ENCODE measurements around the gene BPIFB1. TPM values are rescaled to one million over a fixed set of nuclear protein-coding genes. Genes with fewer than 3 reads are reported as not detected.

Gene BPIFB1
- total and polyA plus RNA-seq, 5 donors from 2014 or later: not detected

DNA sequence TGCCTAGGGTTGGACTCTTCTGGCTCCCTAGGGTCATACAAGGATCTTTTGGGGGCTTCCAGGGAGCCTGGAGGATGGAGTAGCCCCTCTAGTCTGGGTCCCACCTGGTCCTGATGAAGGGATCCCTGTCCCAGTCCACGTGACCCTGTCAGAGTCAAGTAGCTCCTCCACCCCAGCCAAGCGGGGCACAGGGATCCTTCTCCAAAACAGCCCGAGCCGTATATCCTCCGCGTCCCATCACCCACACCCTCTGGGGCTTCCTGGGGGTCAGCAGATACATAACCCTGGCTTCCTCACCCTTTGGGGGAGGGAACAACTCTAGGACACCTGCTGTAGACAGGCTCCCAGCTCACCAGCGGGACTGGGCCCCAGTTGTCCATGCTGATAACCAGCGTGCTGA lies 28.0 kb downstream of the BPIFB1 start:
- no peaks in the 10 kb centered on the region for H3K27me3 ChIP-seq (ENCODE audit: control insufficient read depth, insufficient read depth, low read length)
- Mint-ChIP-seq H3K4me1 (no peaks in the 10 kb centered on the region), H3K36me3 (no peaks in the 10 kb centered on the region), H3K27ac (no peak overlapping the region), H3K9me3 (peaks cover 0 to 2% (median 0%) of the 10 kb centered on the region in 7 donors), H3K4me3 (no peak overlapping the region), H3K27me3 (no peaks in the 10 kb centered on the region)
- no peak overlapping the region for H3K4me3 ChIP-seq (ENCODE audit: low read depth, low read length)
- no peaks in the 10 kb centered on the region for H3K36me3 ChIP-seq (ENCODE audit: control insufficient read depth, insufficient read depth, low read length)
- H3K9me3 ChIP-seq (ENCODE audit: control insufficient read depth in 2 of 2, low read length in 2 of 2): no peaks in the 10 kb centered on the region
- no peaks in the 10 kb centered on the region for H3K4me1 ChIP-seq (ENCODE audit: control insufficient read depth, insufficient read depth, low read length, poor library complexity, severe bottlenecking)
- no peak for ATAC-seq (ENCODE audit: low read depth in 2 of 2)
- no peak for DNase-seq
- no peak overlapping the region for H3K27ac ChIP-seq (ENCODE audit: insufficient read depth, low read length, poor library complexity, severe bottlenecking)

DNA sequence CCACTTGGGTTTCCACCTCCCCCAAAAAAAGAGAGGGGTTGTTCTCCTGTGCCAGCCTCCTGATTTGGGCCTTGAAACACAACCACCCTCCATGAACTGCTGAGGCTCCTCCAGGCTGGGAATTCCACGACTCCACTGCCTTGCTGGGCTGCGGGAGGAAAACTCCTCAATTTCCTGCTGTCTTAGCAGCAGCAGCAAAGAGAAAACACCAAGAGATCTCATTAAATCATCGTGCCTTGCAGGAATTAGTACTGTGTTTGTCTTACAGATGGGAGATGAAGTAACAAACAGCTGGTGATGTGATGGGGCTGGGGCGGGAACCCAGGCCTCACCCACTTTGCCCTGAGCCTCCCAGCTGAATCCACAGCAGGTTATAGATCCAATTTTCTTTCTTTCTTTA lies 29.0 kb downstream of the BPIFB1 start:
- ATAC-seq (ENCODE audit: low read depth in 2 of 2) (no peak), DNase-seq (no peak)
- Histone ChIP-seq H3K36me3 (ENCODE audit: control insufficient read depth, insufficient read depth, low read length) (no peaks in the 10 kb centered on the region), H3K4me1 (ENCODE audit: control insufficient read depth, insufficient read depth, low read length, poor library complexity, severe bottlenecking) (no peaks in the 10 kb centered on the region), H3K9me3 (ENCODE audit: control insufficient read depth in 2 of 2, low read length in 2 of 2) (no peaks in the 10 kb centered on the region), H3K4me3 (ENCODE audit: low read depth, low read length) (no peak overlapping the region), H3K27me3 (ENCODE audit: control insufficient read depth, insufficient read depth, low read length) (no peaks in the 10 kb centered on the region), H3K27ac (ENCODE audit: insufficient read depth, low read length, poor library complexity, severe bottlenecking) (no peak overlapping the region)
- H3K9me3 Mint-ChIP-seq: peaks cover 0 to 2% (median 0%) of the 10 kb centered on the region in 7 donors
- H3K27me3 Mint-ChIP-seq: no peaks in the 10 kb centered on the region
- no peaks in the 10 kb centered on the region for H3K4me1 Mint-ChIP-seq
- no peaks in the 10 kb centered on the region for H3K36me3 Mint-ChIP-seq
- no peak overlapping the region for H3K4me3 Mint-ChIP-seq
- no peak overlapping the region for H3K27ac Mint-ChIP-seq

DNA sequence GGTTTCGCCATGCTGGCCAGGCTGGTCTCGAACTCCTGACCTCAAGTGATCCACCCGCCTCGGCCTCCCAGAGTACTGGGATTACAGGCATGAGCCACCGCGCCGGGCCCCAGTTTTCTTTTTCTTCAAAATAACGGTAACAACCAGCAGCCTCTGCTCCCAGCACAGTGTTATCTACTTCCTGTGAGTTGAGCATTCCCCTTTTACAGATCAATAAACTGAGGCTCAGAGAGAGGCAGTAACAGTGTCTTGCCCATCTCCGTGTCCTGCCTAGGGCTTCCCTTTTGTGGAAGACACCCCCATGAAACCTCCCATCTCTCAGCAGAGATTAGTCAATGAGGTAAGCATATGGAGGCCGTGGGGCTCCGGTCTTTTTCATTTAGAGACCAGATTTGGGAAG lies 29.6 kb downstream of the BPIFB1 start:
- no peaks in the 10 kb centered on the region for H3K27me3 ChIP-seq (ENCODE audit: control insufficient read depth, insufficient read depth, low read length)
- no peaks in the 10 kb centered on the region for H3K9me3 ChIP-seq (ENCODE audit: control insufficient read depth in 2 of 2, low read length in 2 of 2)
- Mint-ChIP-seq H3K36me3 (no peaks in the 10 kb centered on the region), H3K4me3 (no peak overlapping the region), H3K4me1 (no peaks in the 10 kb centered on the region), H3K27ac (no peak overlapping the region), H3K27me3 (no peaks in the 10 kb centered on the region), H3K9me3 (peaks cover 0 to 2% (median 0%) of the 10 kb centered on the region in 7 donors)
- H3K4me3 ChIP-seq (ENCODE audit: low read depth, low read length): no peak overlapping the region
- no peak overlapping the region for H3K27ac ChIP-seq (ENCODE audit: insufficient read depth, low read length, poor library complexity, severe bottlenecking)
- no peaks in the 10 kb centered on the region for H3K36me3 ChIP-seq (ENCODE audit: control insufficient read depth, insufficient read depth, low read length)
- DNase-seq: no peak
- ATAC-seq (ENCODE audit: low read depth in 2 of 2): no peak
- no peaks in the 10 kb centered on the region for H3K4me1 ChIP-seq (ENCODE audit: control insufficient read depth, insufficient read depth, low read length, poor library complexity, severe bottlenecking)

DNA sequence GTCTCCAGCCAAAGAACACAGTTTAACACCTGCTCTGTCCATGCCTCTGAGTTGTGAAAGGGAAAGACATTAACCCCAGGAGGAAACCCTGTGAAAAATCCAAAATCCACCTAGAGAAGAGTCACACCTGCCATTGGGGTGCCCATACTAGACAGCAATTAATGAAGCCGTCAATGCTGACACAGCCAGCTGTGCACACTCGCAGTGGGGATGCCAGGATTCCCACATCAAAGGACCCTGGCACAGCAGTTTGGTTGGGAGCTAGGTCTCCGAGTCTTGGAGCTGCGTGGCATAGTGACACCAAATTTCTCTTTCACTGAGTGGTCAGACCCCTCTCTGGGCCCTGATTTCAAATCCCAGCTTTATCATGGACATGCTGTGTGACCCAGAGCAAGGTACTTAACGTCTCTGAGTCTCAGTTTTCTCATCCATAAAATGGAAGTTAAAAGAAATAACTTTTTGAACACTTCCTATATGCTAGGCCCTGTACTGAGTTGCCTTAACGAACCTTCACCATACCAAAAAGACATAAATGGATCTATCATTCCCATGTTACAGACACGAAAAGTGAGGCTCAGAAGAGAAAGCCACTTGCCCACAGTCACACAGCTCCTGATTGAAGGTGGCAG lies 30.8 kb downstream of the BPIFB1 start:
- no peak overlapping the region for H3K27ac Mint-ChIP-seq

DNA sequence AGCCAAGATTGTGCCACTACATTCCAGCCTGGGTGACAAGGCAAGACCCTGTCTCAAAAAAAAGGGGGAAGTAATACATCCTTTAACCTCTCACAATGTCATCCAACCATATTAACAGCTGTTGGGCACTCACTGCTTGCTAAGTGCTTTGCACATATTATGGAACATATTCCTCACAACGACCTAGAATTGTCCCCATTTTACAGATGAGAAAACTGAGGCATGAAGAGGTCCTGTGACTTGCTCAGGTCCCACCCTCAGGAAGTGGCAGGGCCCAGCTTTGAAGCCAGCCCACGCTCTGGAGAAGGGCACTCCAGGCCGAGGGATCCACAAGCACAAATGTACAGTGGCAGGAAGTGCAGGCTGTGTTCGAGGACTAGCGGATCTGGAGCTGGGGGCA lies 33.3 kb downstream of the BPIFB1 start:
- no peak overlapping the region for H3K4me3 Mint-ChIP-seq
- no peaks in the 10 kb centered on the region for H3K27me3 ChIP-seq (ENCODE audit: control insufficient read depth, insufficient read depth, low read length)
- no peak overlapping the region for H3K4me3 ChIP-seq (ENCODE audit: low read depth, low read length)
- no peaks in the 10 kb centered on the region for H3K4me1 ChIP-seq (ENCODE audit: control insufficient read depth, insufficient read depth, low read length, poor library complexity, severe bottlenecking)
- H3K4me1 Mint-ChIP-seq: no peaks in the 10 kb centered on the region
- H3K36me3 ChIP-seq (ENCODE audit: control insufficient read depth, insufficient read depth, low read length): no peaks in the 10 kb centered on the region
- no peaks in the 10 kb centered on the region for H3K36me3 Mint-ChIP-seq
- H3K27ac ChIP-seq (ENCODE audit: insufficient read depth, low read length, poor library complexity, severe bottlenecking): no peak overlapping the region
- no peak overlapping the region for H3K27ac Mint-ChIP-seq
- ATAC-seq (ENCODE audit: low read depth in 2 of 2) (no peak), DNase-seq (no peak)
- peaks cover 0 to 2% (median 0%) of the 10 kb centered on the region in 7 donors for H3K9me3 Mint-ChIP-seq
- H3K27me3 Mint-ChIP-seq: peaks cover 7% of the 10 kb centered on the region
- H3K9me3 ChIP-seq (ENCODE audit: control insufficient read depth in 2 of 2, low read length in 2 of 2): no peaks in the 10 kb centered on the region

More for the DNA sequence above, 30.8 kb downstream of the BPIFB1 start:
- no peak for DNase-seq
- no peaks in the 10 kb centered on the region for H3K36me3 ChIP-seq (ENCODE audit: control insufficient read depth, insufficient read depth, low read length)
- Mint-ChIP-seq H3K4me3 (no peak overlapping the region), H3K27me3 (peaks cover 6% of the 10 kb centered on the region), H3K36me3 (no peaks in the 10 kb centered on the region), H3K4me1 (no peaks in the 10 kb centered on the region), H3K9me3 (peaks cover 0 to 2% (median 0%) of the 10 kb centered on the region in 7 donors)
- no peak overlapping the region for H3K4me3 ChIP-seq (ENCODE audit: low read depth, low read length)
- H3K27me3 ChIP-seq (ENCODE audit: control insufficient read depth, insufficient read depth, low read length): no peaks in the 10 kb centered on the region
- H3K9me3 ChIP-seq (ENCODE audit: control insufficient read depth in 2 of 2, low read length in 2 of 2): no peaks in the 10 kb centered on the region
- H3K4me1 ChIP-seq (ENCODE audit: control insufficient read depth, insufficient read depth, low read length, poor library complexity, severe bottlenecking): no peaks in the 10 kb centered on the region
- ATAC-seq (ENCODE audit: low read depth in 2 of 2): no peak
- H3K27ac ChIP-seq (ENCODE audit: insufficient read depth, low read length, poor library complexity, severe bottlenecking): no peak overlapping the region

DNA sequence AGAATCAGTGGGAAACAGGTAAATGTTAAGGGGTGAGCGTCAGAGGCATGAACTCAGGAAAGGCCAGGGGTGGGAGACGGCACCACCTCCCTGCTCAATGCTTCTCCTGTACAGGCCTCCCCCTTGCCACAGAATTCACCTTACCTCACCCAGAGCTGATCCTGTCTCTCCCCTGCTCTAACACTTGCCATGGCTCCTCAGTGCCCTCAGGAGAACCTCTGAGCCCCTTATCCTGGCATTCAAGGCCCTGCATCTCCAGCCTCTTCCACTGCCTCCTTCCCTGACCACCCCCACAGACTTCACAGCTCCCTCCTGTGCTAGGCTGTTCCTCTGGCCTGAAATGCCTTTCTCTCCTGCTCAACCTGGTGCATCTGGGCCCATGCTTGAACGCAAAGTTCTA lies 33.9 kb downstream of the BPIFB1 start:
- H3K9me3 ChIP-seq (ENCODE audit: control insufficient read depth in 2 of 2, low read length in 2 of 2): no peaks in the 10 kb centered on the region
- H3K4me3 ChIP-seq (ENCODE audit: low read depth, low read length): no peak overlapping the region
- H3K27ac Mint-ChIP-seq: no peak overlapping the region
- H3K27me3 ChIP-seq (ENCODE audit: control insufficient read depth, insufficient read depth, low read length): no peaks in the 10 kb centered on the region
- H3K27me3 Mint-ChIP-seq: peaks cover 7% of the 10 kb centered on the region
- no peak overlapping the region for H3K4me3 Mint-ChIP-seq
- peaks cover 0 to 2% (median 0%) of the 10 kb centered on the region in 7 donors for H3K9me3 Mint-ChIP-seq
- no peaks in the 10 kb centered on the region for H3K36me3 Mint-ChIP-seq
- H3K36me3 ChIP-seq (ENCODE audit: control insufficient read depth, insufficient read depth, low read length): no peaks in the 10 kb centered on the region
- H3K4me1 Mint-ChIP-seq: no peaks in the 10 kb centered on the region
- no peak for ATAC-seq (ENCODE audit: low read depth in 2 of 2)
- no peaks in the 10 kb centered on the region for H3K4me1 ChIP-seq (ENCODE audit: control insufficient read depth, insufficient read depth, low read length, poor library complexity, severe bottlenecking)
- H3K27ac ChIP-seq (ENCODE audit: insufficient read depth, low read length, poor library complexity, severe bottlenecking): no peak overlapping the region
- no peak for DNase-seq

DNA sequence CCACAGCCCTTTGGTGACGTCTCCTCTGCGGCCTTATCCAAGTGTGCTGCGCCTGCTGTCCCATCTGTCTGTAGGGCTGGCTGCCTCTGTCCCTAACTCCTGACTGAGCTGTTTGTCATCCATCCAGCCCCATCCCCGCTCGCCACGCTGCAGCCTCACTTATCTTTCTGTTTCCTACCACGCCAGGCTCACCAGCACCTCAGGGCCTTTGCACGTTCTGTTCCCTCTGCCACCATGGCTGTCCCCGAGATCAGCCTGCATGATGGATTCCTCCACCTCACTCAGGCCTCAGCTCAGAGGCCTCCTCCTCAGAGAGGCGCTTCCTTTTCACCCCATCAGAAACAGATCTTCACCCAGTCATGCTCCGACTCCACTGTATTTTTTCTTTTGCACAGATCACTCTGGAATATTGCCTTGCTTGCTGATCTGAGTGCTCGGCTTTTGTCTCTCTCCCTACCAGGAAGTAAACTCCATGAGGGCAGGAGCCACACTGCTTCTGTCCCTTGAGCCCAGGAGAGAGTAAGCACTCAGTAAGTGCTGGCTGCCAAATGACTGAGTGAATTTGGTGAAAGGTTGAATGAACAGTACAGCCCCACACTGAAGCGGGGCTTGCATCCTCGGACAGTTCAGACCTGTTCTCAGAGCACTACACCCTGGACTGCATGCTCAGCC lies 34.5 kb downstream of the BPIFB1 start:
- Mint-ChIP-seq H3K27ac (no peak overlapping the region), H3K4me3 (no peak overlapping the region), H3K36me3 (no peaks in the 10 kb centered on the region), H3K4me1 (no peaks in the 10 kb centered on the region), H3K27me3 (peaks cover 11% of the 10 kb centered on the region), H3K9me3 (peaks cover 0 to 2% (median 0%) of the 10 kb centered on the region in 7 donors)
- ATAC-seq (ENCODE audit: low read depth in 2 of 2) (no peak), DNase-seq (no peak)
- Histone ChIP-seq H3K27ac (ENCODE audit: insufficient read depth, low read length, poor library complexity, severe bottlenecking) (no peak overlapping the region), H3K4me3 (ENCODE audit: low read depth, low read length) (no peak overlapping the region), H3K27me3 (ENCODE audit: control insufficient read depth, insufficient read depth, low read length) (no peaks in the 10 kb centered on the region), H3K36me3 (ENCODE audit: control insufficient read depth, insufficient read depth, low read length) (no peaks in the 10 kb centered on the region), H3K4me1 (ENCODE audit: control insufficient read depth, insufficient read depth, low read length, poor library complexity, severe bottlenecking) (no peaks in the 10 kb centered on the region), H3K9me3 (ENCODE audit: control insufficient read depth in 2 of 2, low read length in 2 of 2) (no peaks in the 10 kb centered on the region)

DNA sequence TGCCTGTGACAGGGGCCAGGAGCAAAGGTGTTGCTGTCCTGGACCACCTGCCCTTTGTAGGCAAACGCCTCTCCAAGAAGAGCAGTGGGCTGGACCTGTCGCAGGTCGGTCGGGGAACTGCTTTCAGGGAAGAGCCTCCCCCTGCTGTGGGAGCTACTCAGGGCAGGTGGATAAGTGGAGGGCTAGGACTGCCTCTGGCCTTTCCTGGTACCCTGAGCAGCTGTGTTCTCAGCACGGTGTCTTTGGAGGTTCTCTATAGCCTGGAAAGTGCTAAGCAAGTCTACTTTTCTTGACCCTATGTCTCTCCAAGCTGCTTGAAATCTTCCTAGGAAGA lies 35.0 kb downstream of the BPIFB1 start:
- Mint-ChIP-seq H3K36me3 (no peaks in the 10 kb centered on the region), H3K9me3 (peaks cover 0 to 2% (median 0%) of the 10 kb centered on the region in 7 donors), H3K27ac (no peak overlapping the region), H3K27me3 (peaks cover 14% of the 10 kb centered on the region), H3K4me3 (no peak overlapping the region), H3K4me1 (no peaks in the 10 kb centered on the region)
- H3K4me3 ChIP-seq (ENCODE audit: low read depth, low read length): no peak overlapping the region
- H3K4me1 ChIP-seq (ENCODE audit: control insufficient read depth, insufficient read depth, low read length, poor library complexity, severe bottlenecking): no peaks in the 10 kb centered on the region
- ATAC-seq (ENCODE audit: low read depth in 2 of 2): no peak
- DNase-seq: no peak
- H3K27me3 ChIP-seq (ENCODE audit: control insufficient read depth, insufficient read depth, low read length): no peaks in the 10 kb centered on the region
- no peaks in the 10 kb centered on the region for H3K9me3 ChIP-seq (ENCODE audit: control insufficient read depth in 2 of 2, low read length in 2 of 2)
- no peak overlapping the region for H3K27ac ChIP-seq (ENCODE audit: insufficient read depth, low read length, poor library complexity, severe bottlenecking)
- no peaks in the 10 kb centered on the region for H3K36me3 ChIP-seq (ENCODE audit: control insufficient read depth, insufficient read depth, low read length)

Data from CD4-positive, CD25-positive, alpha-beta regulatory T cell (primary cell).